GM18861 (cell line): Measurements from ENCODE around the gene ABCC4.

Experiments
- ATAC-seq: cut with Tn5 transposase; IDR thresholded peaks from one replicate; pipeline ENCODE4 v1.9.1; 2021; ENCODE audit not compliant: unreplicated experiment

The ABCC4 gene

GRCh38 chr13:95060014-95060519 lies 241.2 kb downstream of the ABCC4 start:
- ATAC-seq, result no peak

DNA sequence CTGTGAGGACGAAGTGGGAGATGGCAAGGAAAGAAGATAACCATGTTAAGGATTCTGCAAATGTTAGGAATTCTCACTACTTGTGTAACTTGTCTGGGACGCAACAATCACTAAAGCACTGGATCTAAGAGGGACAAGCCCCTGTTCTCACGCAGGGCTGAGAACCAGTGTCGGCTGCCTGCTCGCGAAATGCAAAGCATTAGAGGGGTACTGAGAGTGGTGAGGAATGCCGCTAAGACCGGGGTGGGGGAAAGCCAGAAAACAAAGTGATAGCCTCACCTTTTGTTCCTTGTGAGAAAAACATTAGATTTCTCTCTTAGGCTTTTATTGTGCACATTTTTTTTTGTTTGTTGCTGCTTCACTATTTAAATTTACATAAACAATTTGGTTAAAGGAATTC lies 241.9 kb downstream of the ABCC4 start:
- no peak for ATAC-seq

- no peak for ATAC-seq
Observed at GRCh38 chr13:95058680-95059079, 242.6 kb downstream of the ABCC4 start.

DNA sequence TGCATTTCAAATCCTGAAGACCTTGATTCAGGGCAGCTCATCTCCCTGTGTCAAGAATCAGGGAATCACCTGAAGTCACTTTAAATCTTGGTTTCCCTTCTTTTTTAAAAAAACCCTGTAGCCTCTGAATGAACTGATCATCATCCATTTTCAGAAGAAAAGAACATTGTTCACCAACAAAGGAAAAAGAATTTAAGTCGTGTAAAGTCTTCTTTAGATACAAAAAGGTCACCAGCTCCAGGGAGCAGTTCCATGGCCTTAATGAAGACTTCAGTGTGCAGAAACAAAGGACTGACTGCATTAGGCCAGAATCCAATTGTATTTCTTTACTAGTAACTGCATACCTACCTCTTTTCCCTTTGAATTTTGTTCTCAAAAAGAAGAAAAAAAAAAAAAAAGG lies 245.0 kb downstream of the ABCC4 start:
- ATAC-seq, result no peak

DNA sequence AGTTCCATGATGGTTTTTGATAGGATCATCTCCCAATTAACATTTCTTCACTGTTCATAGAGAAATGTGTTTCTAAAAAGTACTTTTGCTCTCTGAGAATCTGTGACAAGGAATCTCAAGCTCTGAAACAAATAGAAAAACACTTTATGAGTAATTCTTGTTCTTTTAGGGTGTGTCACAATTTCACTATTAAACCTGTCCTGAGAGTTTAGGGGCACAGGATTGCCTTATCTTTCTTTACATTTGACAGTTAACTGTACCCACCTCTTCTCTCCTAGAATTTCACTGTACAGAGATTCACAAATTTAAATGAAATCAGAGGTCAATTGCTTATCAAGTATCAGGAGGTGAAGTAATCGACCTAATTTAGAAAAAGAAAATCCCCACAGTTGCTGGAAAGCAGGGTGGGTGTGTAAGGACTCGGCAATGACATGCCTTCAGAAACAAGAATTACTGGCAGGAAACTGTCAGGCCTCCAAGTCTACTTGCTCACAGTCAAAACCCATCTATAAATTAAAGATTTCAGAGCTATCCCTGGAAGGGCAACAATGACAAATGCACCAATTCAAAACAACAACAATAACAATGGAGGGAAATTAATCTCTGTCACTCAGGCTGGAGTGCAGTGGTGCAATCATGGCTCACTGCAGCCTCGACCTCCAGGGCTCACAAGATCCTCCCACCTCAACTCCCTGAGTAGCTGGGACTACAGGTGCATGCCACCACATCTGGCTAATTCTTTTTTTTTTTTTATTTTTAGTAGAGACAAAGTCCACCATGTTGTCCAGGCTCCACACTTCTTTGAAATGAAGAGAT lies 250.2 kb downstream of the ABCC4 start:
- no peak for ATAC-seq

DNA sequence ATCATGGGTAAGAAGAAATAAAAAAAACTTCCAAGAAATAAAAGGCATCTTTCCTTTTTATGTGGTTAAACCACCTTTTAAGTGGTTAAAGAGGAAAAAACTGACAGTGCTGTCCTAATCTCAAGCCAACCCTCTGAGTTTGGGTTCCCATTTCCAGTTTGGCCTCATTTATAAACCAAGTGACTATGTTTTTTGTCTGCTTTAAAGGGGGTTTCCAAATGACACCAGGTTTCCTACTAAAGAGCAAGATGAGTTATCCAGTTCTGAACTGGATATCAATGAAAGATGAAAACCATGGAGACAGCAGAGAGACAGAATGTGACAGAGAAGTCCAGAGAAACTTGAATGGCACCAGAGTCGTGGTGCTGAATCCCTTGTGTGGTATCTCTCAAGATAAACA lies 251.5 kb downstream of the ABCC4 start:
- no peak for ATAC-seq

DNA sequence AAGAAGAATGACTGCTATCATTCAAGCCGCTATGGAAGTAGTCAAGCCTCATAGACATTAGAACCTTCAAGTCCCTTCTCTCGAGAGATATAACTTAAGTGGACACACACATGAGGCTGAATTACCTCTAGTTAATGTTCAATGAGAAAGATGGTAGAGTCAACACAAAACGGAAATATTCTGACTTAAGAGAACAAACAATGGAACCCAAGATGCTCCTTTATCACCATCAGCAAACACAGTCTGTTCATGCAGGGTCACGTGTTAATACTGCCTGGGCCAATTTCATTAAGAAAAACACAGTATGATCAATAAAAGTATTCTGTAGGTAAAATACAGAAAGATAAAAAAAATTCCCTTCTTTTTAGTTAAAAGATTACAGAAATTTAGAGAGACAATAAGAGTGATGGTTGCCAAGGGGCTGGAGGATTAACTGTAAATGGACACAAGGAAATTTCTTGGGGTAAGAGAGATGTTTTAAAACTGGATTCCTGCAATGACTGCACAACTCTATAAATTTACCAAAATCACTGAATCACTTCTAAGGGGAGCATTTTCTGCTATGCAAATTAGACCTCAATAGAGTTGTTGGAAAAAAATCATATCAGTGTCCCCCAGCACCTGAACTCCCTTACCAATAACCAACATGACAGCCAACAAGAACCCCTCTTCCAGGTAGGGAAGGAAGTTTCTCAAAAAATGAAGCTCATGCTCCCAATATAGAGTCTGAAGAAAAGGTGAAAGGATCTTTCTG lies 256.6 kb downstream of the ABCC4 start:
- ATAC-seq, result no peak

- no peak for ATAC-seq
Observed at GRCh38 chr13:95039415-95039814, 261.8 kb downstream of the ABCC4 start.

- no peak for ATAC-seq
Observed at GRCh38 chr13:95038949-95039348, 262.3 kb downstream of the ABCC4 start.

- ATAC-seq, result no peak
Observed at GRCh38 chr13:95035311-95036109, 265.7 kb downstream of the ABCC4 start.

DNA sequence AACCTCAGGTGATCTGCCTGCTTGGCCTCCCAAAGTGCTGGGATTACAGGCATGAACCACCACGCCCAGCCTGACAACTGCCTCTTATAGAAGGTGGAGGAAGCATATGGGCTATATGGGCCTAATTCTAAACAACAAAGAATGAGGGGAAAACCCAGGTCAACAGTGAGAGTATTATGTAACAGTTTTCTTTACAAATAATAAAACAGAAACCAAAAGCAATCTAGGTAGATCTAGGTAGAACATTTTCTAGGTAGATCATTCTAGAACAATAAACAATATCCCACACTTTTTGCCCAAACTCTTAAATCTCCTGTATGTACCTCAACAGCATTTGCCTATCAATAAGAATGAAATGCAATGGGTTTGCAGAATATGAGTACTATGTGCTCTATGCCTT lies 267.4 kb downstream of the ABCC4 start:
- peak; percentile 79 for ATAC-seq

GRCh38 chr13:95032121-95032520 lies 269.1 kb downstream of the ABCC4 start:
- no peak for ATAC-seq

DNA sequence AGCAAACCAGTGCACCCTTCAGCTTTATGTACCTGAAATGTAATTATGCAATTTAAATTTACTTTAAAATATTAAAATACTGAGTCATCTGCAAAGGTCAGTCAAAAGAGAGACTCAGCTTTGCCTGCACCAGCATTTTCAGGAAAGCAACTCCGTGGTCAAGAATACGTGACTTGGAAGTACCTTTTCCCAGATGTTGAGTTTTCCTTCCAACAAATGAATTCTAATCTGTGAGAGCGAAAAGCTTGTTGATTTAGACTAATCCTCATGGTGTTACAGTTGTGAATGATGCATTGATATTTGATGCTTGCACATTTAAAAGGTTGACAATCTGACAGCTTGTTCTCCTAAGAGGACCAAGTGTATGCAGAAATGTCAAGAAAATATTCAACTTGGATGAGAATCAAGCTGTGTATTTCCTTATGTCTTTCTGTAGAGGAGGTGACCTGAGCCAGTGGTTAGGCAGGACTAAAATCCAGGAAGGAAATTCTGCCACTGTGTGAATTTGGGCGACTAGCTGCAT lies 270.4 kb downstream of the ABCC4 start:
- no peak for ATAC-seq

DNA sequence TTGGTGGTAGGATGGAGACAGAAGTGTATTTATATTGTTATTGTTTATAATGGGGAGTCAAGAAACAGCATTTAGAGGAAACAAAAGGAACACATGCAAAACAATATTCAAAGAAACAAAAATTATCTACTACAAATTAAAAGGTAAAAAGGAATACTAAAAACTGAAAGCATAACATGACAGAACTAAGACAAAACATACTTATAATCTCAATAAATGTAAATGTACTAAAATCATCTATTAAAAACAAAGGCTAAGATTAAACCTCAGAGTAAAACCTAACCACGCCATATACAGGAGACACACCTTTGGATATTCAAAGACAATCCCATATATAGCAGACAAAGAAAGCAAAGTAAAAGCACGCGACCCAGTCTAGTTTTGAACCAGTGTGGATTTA lies 273.6 kb downstream of the ABCC4 start:
- ATAC-seq, result no peak

DNA sequence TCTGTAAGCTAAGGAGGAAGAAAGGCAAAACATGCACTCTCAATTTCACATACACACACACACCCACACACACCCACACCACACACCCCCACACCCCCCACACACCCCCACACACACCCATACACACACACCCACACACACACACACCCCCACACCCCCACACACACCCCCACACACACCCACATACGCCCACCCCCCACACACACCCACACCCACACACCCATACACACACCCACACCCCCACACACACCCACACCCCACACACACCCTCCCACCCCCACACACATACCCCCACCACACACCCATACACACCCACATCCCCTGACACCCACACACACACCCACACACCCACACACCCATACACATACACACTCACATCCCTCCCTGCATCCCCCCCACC lies 276.1 kb downstream of the ABCC4 start:
- ATAC-seq, result no peak

DNA sequence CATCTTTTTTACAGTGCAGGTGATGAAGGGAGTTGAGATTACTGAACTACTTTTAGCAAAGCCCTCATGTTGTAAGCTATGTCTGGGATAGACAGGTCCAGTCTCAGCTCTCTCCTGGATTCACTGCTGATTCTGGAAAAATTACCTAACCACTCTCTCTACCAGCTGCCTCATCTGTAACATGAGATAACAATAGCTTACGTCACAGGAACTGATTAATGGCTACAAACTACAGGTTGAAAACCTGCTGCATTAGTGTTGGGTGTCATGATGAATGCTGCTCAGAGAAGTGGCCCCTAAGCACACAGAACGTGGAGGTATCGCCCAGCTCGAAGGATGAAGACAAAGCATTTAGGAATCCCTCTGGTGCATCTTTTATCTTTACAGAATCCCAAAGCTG lies 277.8 kb downstream of the ABCC4 start:
- no peak for ATAC-seq

DNA sequence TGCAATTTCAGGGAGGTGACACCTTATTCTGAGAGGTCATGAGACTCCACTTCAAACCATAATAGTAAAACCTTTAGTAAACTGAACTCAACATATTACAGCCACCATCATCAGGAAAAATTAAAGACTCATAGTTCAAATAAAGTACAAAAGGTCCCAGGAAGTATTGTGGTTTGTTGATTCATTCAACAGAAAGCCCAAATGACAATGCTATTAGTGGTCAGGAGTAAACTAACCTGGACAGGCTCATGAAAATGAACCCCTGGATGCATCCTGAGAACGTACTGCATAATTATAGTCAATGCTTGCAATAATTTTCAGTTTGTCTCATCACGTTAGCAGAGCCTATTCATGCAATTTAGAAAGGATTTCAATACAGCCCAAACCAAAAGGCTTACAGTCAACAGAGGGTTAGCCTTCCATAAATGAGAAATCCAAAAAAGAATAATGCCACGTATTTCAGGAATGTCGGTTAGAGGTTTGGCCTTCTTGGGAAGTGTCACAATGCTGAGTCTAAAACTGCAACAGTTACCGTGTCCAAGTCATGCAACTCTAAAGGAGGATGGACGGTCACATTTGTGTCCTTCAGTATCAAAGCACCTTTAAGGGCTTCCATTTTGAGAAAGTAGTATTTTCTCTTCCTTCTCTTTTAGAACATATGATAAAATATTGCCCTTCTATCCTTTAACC lies 280.8 kb downstream of the ABCC4 start:
- ATAC-seq, result no peak

GRCh38 chr13:95019886-95020285 lies 281.4 kb downstream of the ABCC4 start:
- no peak for ATAC-seq

- ATAC-seq, result no peak
Observed at GRCh38 chr13:95007322-95007721, 293.9 kb downstream of the ABCC4 start.

DNA sequence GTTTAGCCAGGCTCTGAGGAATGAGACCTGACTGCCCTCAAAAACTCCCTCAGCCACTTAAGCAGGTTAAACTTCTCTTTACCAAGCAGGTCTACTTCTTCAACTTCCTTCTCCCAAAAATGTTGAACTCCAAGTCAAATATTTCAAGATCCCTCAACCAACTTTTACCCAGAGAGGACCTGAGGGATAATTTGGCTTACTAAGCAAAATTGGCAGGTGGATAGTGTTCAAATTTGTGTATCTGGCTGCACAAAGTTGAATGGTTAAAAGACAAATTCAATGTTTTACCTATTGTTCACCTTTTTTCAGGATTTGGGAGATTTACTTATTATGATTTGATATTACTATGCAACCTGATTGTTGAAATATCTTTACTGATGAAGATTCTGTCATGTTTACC lies 296.0 kb downstream of the ABCC4 start:
- no peak for ATAC-seq
